Measurements from ENCODE around the gene KCNQ4.

The KCNQ4 gene

GRCh38 chr1:40836283-40836682 is 52.7 kb downstream of the KCNQ4 start:
- no peak for DNase-seq (ENCODE audit: low spot score)
- no peak for TF ChIP-seq CTCF (conservative IDR thresholded peaks at IDR 0.05; ENCODE audit: low read depth)
- H3K27ac ChIP-seq, result no peak overlapping the region
- ChIA-PET POLR2A (ENCODE audit: low non-redundant PET) (no interaction called here), CTCF (interaction anchor here (0.6 kb wide), 1 partner anchor 50 kb away, joined by 3 read pairs; no protein-coding TSS in a partner anchor)

GRCh38 chr1:40837601-40838000 is 54.0 kb downstream of the KCNQ4 start:
- ChIA-PET POLR2A (ENCODE audit: low non-redundant PET) (no interaction called here), CTCF (no interaction called here)
- TF ChIP-seq CTCF (conservative IDR thresholded peaks at IDR 0.05; ENCODE audit: low read depth), result no peak
- no peak overlapping the region for H3K27ac ChIP-seq
- no peak for DNase-seq (ENCODE audit: low spot score)

GRCh38 chr1:40838045-40838979 is 54.7 kb downstream of the KCNQ4 start:
- POLR2A ChIA-PET (ENCODE audit: low non-redundant PET), result no interaction called here
- TF ChIP-seq CTCF (conservative IDR thresholded peaks at IDR 0.05; ENCODE audit: low read depth), result no peak
- CTCF ChIA-PET, result no interaction called here
- no peak for DNase-seq (ENCODE audit: low spot score)
- H3K27ac ChIP-seq, result no peak overlapping the region

GRCh38 chr1:40838980-40839942 is 55.7 kb downstream of the KCNQ4 start:
- ChIA-PET POLR2A (ENCODE audit: low non-redundant PET) (no interaction called here), CTCF (no interaction called here)
- H3K27ac ChIP-seq, result no peak overlapping the region
- DNase-seq (ENCODE audit: low spot score), result no peak
- no peak for TF ChIP-seq CTCF (conservative IDR thresholded peaks at IDR 0.05; ENCODE audit: low read depth)

- POLR2A ChIA-PET (ENCODE audit: low non-redundant PET), result no interaction called here
- no peak overlapping the region for H3K27ac ChIP-seq
Measured at GRCh38 chr1:40839943-40840335, 56.4 kb downstream of the KCNQ4 start.

More at GRCh38 chr1:40839943-40840335, 56.4 kb downstream of the KCNQ4 start:
- CTCF ChIA-PET, result no interaction called here
- no peak for DNase-seq (ENCODE audit: low spot score)
- no peak for TF ChIP-seq CTCF (conservative IDR thresholded peaks at IDR 0.05; ENCODE audit: low read depth)
